OCI-LY7 (cell line): Measurements from ENCODE around the gene NMT1.

Source experiments
- EZH2phosphoT487 ChIP-seq: fragments of 200-600 bp; sonication (generic); IDR thresholded peaks from 2 replicates; pipeline ENCODE4 v1.6.1; 2018; ENCODE audit warnings: low read depth, borderline replicate concordance, mild to moderate bottlenecking, mixed run types, antibody characterized with exemption, low read length, moderate library complexity, mixed read lengths
- TF ChIP-seq, protein P1 (sequence below): fragments of 200-600 bp; sonication (generic); conservative IDR thresholded peaks from 2 replicates; pipeline ENCODE4 v1.5.1; 2014; ENCODE audit warnings: mild to moderate bottlenecking, antibody characterized with exemption, low read length, moderate library complexity, mixed read lengths

DNA sequence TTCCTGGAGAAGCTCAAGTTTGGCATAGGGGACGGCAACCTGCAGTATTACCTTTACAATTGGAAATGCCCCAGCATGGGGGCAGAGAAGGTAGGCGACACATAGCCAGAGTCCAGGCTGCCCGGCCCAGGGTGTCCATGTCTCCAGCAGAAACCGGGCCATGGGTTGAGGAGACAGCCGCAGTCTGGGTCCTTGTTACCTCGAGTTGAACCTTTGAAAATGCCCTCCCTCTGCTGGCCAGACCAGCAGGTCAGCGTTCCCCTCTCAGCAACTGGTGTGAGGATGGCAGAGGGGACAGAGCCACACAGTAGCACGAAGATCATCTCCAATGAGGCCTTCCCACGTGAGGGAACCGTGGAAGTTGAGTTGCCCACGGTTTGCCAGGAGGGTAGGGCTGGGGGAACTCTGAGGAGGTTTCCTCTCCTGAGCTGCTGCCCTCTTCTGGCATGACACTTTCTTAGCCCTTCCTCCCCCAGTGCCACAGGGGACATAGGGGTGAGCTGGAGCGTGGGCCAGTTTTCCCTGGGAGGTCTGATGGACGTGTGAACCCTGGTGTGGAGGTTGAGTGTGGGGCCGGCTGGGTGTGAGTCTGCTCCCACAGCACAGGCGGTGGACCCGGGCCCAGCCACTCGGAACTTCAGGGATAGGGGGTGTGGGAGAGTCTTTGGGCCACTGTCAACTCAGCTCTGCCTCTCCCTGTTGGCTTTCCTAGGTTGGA is 43.9 kb downstream of the NMT1 start:
- TF ChIP-seq EZH2phosphoT487: no peak
- TF ChIP-seq, protein P1, sequence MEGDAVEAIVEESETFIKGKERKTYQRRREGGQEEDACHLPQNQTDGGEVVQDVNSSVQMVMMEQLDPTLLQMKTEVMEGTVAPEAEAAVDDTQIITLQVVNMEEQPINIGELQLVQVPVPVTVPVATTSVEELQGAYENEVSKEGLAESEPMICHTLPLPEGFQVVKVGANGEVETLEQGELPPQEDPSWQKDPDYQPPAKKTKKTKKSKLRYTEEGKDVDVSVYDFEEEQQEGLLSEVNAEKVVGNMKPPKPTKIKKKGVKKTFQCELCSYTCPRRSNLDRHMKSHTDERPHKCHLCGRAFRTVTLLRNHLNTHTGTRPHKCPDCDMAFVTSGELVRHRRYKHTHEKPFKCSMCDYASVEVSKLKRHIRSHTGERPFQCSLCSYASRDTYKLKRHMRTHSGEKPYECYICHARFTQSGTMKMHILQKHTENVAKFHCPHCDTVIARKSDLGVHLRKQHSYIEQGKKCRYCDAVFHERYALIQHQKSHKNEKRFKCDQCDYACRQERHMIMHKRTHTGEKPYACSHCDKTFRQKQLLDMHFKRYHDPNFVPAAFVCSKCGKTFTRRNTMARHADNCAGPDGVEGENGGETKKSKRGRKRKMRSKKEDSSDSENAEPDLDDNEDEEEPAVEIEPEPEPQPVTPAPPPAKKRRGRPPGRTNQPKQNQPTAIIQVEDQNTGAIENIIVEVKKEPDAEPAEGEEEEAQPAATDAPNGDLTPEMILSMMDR: 0 out of 2 replicates have a peak, but pooled peaks have one; percentile 13
